HEK293 (cell line): ENCODE results near the gene MIR17HG.

ENCODE experiments used
- CTCF ChIA-PET: fragments of 350-600 bp; formaldehyde crosslinking; extraction: SDS; loops from one replicate; lab custom pipeline; 2021; ENCODE audit warnings: antibody characterized with exemption; lab: Yijun Ruan, JAX
- POLR2A ChIA-PET: fragments of 300-600 bp; formaldehyde crosslinking; extraction: SDS; loops from one replicate; lab custom pipeline; 2020; ENCODE audit warnings: antibody characterized with exemption, inconsistent platforms; lab: Yijun Ruan, JAX
- H3K27ac ChIP-seq: fragments of 200-500 bp; sonication (Bioruptor generic); 2 replicates; pipeline ENCODE4 v1.5.1; 2014; ENCODE audit warnings: low read depth, low read length, control low read depth, inconsistent platforms; ENCODE audit errors: extremely low read depth
- H3K36me3 ChIP-seq, 2 experiments: fragments of 200-500 bp in 1 of 2; sonication (Bioruptor generic) in 1 of 2; 1 replicate in 1 of 2; 2 replicates in 1 of 2; pipeline ENCODE4 v1.5.1; 2014 to 2017; ENCODE audit warnings: inconsistent platforms in 2 of 2, low read length in 2 of 2; ENCODE audit not compliant: control insufficient read depth in 2 of 2, insufficient read depth in 1 of 2
- H3K4me1 ChIP-seq: fragments of 200-500 bp; sonication (Bioruptor generic); 2 replicates; pipeline ENCODE4 v1.5.1; 2014; ENCODE audit warnings: mild to moderate bottlenecking, low read length, inconsistent platforms; ENCODE audit not compliant: control insufficient read depth, insufficient read depth
- H3K4me3 ChIP-seq: 2 replicates; pipeline ENCODE4 v1.5.1; 2011; ENCODE audit warnings: low read depth, mild to moderate bottlenecking, control low read depth, low read length, moderate library complexity
- H3K9me3 ChIP-seq: fragments of 200-500 bp; sonication (Bioruptor generic); 2 replicates; pipeline ENCODE4 v1.5.1; 2014; ENCODE audit warnings: low read depth, low read length, inconsistent platforms; ENCODE audit not compliant: control insufficient read depth, insufficient read depth
- BCL6B ChIP-seq: fragments of 450-650 bp; formaldehyde crosslinking; IDR thresholded peaks from 2 replicates; pipeline ENCODE4 v1.5.1; 2017; ENCODE audit warnings: missing biosample characterization, missing genetic modification characterization
- GFI1B ChIP-seq: fragments of 450-650 bp; formaldehyde crosslinking; IDR thresholded peaks from 2 replicates; pipeline ENCODE4 v1.5.1; 2016; ENCODE audit warnings: missing biosample characterization, missing genetic modification characterization
- HIC1 ChIP-seq: fragments of 450-650 bp; formaldehyde crosslinking; IDR thresholded peaks from 2 replicates; pipeline ENCODE4 v1.5.1; 2016; ENCODE audit warnings: missing biosample characterization, missing genetic modification characterization
- KLF17 ChIP-seq: fragments of 450-650 bp; formaldehyde crosslinking; IDR thresholded peaks from 2 replicates; pipeline ENCODE4 v1.5.1; 2016; ENCODE audit warnings: missing biosample characterization, missing genetic modification characterization
- KLF9 ChIP-seq: fragments of 450-650 bp; formaldehyde crosslinking; IDR thresholded peaks from 2 replicates; pipeline ENCODE4 v1.5.1; 2016; ENCODE audit warnings: missing biosample characterization, missing genetic modification characterization, low read depth
- OSR2 ChIP-seq: fragments of 450-650 bp; formaldehyde crosslinking; IDR thresholded peaks from 2 replicates; pipeline ENCODE4 v1.5.1; 2016; ENCODE audit warnings: missing biosample characterization, missing genetic modification characterization
- PRDM1 ChIP-seq: fragments of 450-650 bp; formaldehyde crosslinking; IDR thresholded peaks from 2 replicates; pipeline ENCODE4; 2016; ENCODE audit warnings: missing biosample characterization, missing genetic modification characterization
- PRDM4 ChIP-seq: fragments of 450-650 bp; formaldehyde crosslinking; IDR thresholded peaks from 2 replicates; pipeline ENCODE4 v1.5.1; 2017; ENCODE audit warnings: missing biosample characterization, missing genetic modification characterization
- SP2 ChIP-seq: fragments of 450-650 bp; formaldehyde crosslinking; IDR thresholded peaks from 2 replicates; pipeline ENCODE4 v1.5.1; 2016; ENCODE audit warnings: missing biosample characterization, missing genetic modification characterization
- WT1 ChIP-seq: fragments of 450-650 bp; formaldehyde crosslinking; IDR thresholded peaks from 2 replicates; pipeline ENCODE4 v1.5.1; 2016; ENCODE audit warnings: missing biosample characterization, missing genetic modification characterization
- ZBTB1 ChIP-seq: fragments of 450-650 bp; formaldehyde crosslinking; IDR thresholded peaks from 2 replicates; pipeline ENCODE4 v1.5.1; 2016; ENCODE audit warnings: missing biosample characterization, missing genetic modification characterization
- ZFHX2 ChIP-seq: fragments of 450-650 bp; formaldehyde crosslinking; conservative IDR thresholded peaks from 2 replicates; pipeline ENCODE4 v1.5.1; 2016; ENCODE audit warnings: missing biosample characterization, missing genetic modification characterization
- ZNF140 ChIP-seq: fragments of 450-650 bp; formaldehyde crosslinking; IDR thresholded peaks from 2 replicates; pipeline ENCODE4 v1.5.1; 2016; ENCODE audit warnings: missing biosample characterization, missing genetic modification characterization
- ZNF146 ChIP-seq: fragments of 450-650 bp; formaldehyde crosslinking; IDR thresholded peaks from 2 replicates; pipeline ENCODE4 v1.5.1; 2016; ENCODE audit warnings: missing biosample characterization, missing genetic modification characterization
- ZNF157 ChIP-seq: fragments of 450-650 bp; formaldehyde crosslinking; IDR thresholded peaks from 2 replicates; pipeline ENCODE4 v1.5.1; 2016; ENCODE audit warnings: missing biosample characterization, missing genetic modification characterization
- ZNF2 ChIP-seq: fragments of 450-650 bp; formaldehyde crosslinking; IDR thresholded peaks from 2 replicates; pipeline ENCODE4 v1.5.1; 2016; ENCODE audit warnings: missing biosample characterization, missing genetic modification characterization
- ZNF221 ChIP-seq: fragments of 450-650 bp; formaldehyde crosslinking; IDR thresholded peaks from 2 replicates; pipeline ENCODE4 v1.5.1; 2017; ENCODE audit warnings: missing biosample characterization, missing genetic modification characterization, borderline replicate concordance
- ZNF266 ChIP-seq: fragments of 450-650 bp; formaldehyde crosslinking; IDR thresholded peaks from 2 replicates; pipeline ENCODE4 v1.5.1; 2016; ENCODE audit warnings: missing biosample characterization, missing genetic modification characterization, low read depth
- ZNF302 ChIP-seq: fragments of 450-650 bp; formaldehyde crosslinking; IDR thresholded peaks from 2 replicates; pipeline ENCODE4 v1.5.1; 2016; ENCODE audit warnings: missing biosample characterization, missing genetic modification characterization, low read depth
- ZNF335 ChIP-seq: fragments of 450-650 bp; formaldehyde crosslinking; conservative IDR thresholded peaks from 2 replicates; pipeline ENCODE4 v1.5.1; 2016; ENCODE audit warnings: missing biosample characterization, missing genetic modification characterization
- ZNF354C ChIP-seq: fragments of 450-650 bp; formaldehyde crosslinking; IDR thresholded peaks from 2 replicates; pipeline ENCODE4 v1.5.1; 2016; ENCODE audit warnings: missing biosample characterization, missing genetic modification characterization, low read depth, borderline replicate concordance
- ZNF416 ChIP-seq: fragments of 450-650 bp; formaldehyde crosslinking; IDR thresholded peaks from 2 replicates; pipeline ENCODE4 v1.5.1; 2016; ENCODE audit warnings: missing biosample characterization, missing genetic modification characterization
- ZNF423 ChIP-seq: fragments of 450-650 bp; formaldehyde crosslinking; IDR thresholded peaks from 2 replicates; pipeline ENCODE4 v1.5.1; 2016; ENCODE audit warnings: missing biosample characterization, missing genetic modification characterization
- ZNF518A ChIP-seq: fragments of 450-650 bp; formaldehyde crosslinking; conservative IDR thresholded peaks from 2 replicates; pipeline ENCODE4 v1.5.1; 2016; ENCODE audit warnings: low read depth, missing biosample characterization, missing genetic modification characterization
- ZNF558 ChIP-seq: fragments of 450-650 bp; formaldehyde crosslinking; IDR thresholded peaks from 2 replicates; pipeline ENCODE4 v1.5.1; 2016; ENCODE audit warnings: missing biosample characterization, missing genetic modification characterization
- ZNF585B ChIP-seq: fragments of 450-650 bp; formaldehyde crosslinking; IDR thresholded peaks from 2 replicates; pipeline ENCODE4 v1.5.1; 2016; ENCODE audit warnings: missing biosample characterization, missing genetic modification characterization

MIR17HG gene

GRCh38 chr13:91298060-91298459 lies 49.4 kb upstream of the MIR17HG start:
- H3K4me3 ChIP-seq = no peak overlapping the region
- H3K36me3 ChIP-seq = no peaks in the 10 kb centered on the region
- no peak overlapping the region for H3K27ac ChIP-seq
- TF ChIP-seq BCL6B (tag by site-specific recombination) (no peak), ZNF354C (tag by site-specific recombination) (no peak), PRDM1 (no peak), KLF9 (tag by site-specific recombination) (no peak), ZBTB1 (tag by site-specific recombination) (no peak), ZNF146 (no peak), WT1 (tag by site-specific recombination) (no peak), ZNF585B (tag by site-specific recombination) (no peak), SP2 (no peak)
- POLR2A ChIA-PET = no interaction called here
- no peaks in the 10 kb centered on the region for H3K4me1 ChIP-seq
- no peaks in the 10 kb centered on the region for H3K9me3 ChIP-seq
- CTCF ChIA-PET = interaction anchor here (1.0 to 1.1 kb wide), 2 partner anchors 14 to 51 kb away, joined by 3 read pairs; no protein-coding TSS in a partner anchor

GRCh38 chr13:91302111-91302510 lies 45.4 kb upstream of the MIR17HG start:
- POLR2A ChIA-PET = no interaction called here
- TF ChIP-seq ZNF335 (tag by site-specific recombination) = no peak
- no peak for TF ChIP-seq ZNF558 (tag by site-specific recombination)
- TF ChIP-seq HIC1 (tag by site-specific recombination) = no peak
- TF ChIP-seq PRDM4 = no peak
- TF ChIP-seq ZNF585B (tag by site-specific recombination) = no peak
- no peak for TF ChIP-seq ZNF518A (tag by site-specific recombination)
- TF ChIP-seq ZFHX2 = no peak
- TF ChIP-seq OSR2 (tag by site-specific recombination) = no peak
- no peak for TF ChIP-seq ZNF423 (tag by site-specific recombination)
- TF ChIP-seq KLF17 (tag by site-specific recombination) = no peak
- no peak for TF ChIP-seq GFI1B (tag by site-specific recombination)
- TF ChIP-seq ZNF221 = no peak
- TF ChIP-seq ZNF266 (tag by site-specific recombination) = no peak
- no peak for TF ChIP-seq ZNF2 (tag by site-specific recombination)
- no peak for TF ChIP-seq ZNF157
- TF ChIP-seq ZNF416 = no peak
- no peak for TF ChIP-seq ZNF302 (tag by site-specific recombination)
- TF ChIP-seq ZNF140 (tag by site-specific recombination) = no peak

More at GRCh38 chr13:91302111-91302510, 45.4 kb upstream of the MIR17HG start:
- Histone ChIP-seq H3K36me3 (no peaks in the 10 kb centered on the region), H3K9me3 (no peaks in the 10 kb centered on the region), H3K4me1 (no peaks in the 10 kb centered on the region), H3K27ac (no peak overlapping the region), H3K4me3 (no peak overlapping the region)
- CTCF ChIA-PET = no interaction called here
